ENCODE measurements around the gene NSFL1C.

Gene NSFL1C

DNA sequence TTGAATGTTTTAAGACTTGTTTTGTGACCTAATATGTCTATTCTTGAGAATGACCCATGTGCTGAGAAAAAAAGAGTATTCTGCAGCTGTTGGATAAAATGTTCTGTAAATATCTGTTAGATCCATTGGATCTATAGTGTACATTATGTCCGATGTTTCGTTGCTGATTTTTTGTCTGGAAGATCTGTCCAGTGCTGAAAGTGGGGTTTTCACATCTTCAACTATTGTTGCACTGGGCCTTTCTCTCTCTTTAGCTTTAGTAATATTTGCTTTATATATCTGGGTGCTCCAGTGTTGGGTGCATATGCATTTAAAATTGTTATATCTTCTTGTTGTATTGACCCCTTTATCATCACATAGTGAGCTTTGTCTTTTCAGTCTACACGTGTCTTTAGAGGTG is 30.3 kb upstream of the NSFL1C start:
- H3K36me3 ChIP-seq = no peaks in the 10 kb centered on the region
- no peak overlapping the region for H3K4me3 ChIP-seq
- TF ChIP-seq, protein P1, sequence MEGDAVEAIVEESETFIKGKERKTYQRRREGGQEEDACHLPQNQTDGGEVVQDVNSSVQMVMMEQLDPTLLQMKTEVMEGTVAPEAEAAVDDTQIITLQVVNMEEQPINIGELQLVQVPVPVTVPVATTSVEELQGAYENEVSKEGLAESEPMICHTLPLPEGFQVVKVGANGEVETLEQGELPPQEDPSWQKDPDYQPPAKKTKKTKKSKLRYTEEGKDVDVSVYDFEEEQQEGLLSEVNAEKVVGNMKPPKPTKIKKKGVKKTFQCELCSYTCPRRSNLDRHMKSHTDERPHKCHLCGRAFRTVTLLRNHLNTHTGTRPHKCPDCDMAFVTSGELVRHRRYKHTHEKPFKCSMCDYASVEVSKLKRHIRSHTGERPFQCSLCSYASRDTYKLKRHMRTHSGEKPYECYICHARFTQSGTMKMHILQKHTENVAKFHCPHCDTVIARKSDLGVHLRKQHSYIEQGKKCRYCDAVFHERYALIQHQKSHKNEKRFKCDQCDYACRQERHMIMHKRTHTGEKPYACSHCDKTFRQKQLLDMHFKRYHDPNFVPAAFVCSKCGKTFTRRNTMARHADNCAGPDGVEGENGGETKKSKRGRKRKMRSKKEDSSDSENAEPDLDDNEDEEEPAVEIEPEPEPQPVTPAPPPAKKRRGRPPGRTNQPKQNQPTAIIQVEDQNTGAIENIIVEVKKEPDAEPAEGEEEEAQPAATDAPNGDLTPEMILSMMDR (IDR thresholded peaks at IDR 0.05) = no peak
- no peak for DNase-seq
- H3K27me3 ChIP-seq = peaks cover 0 to 8% of the 10 kb centered on the region in 2 donors
- H3K27ac ChIP-seq = no peak overlapping the region
- H3K9me3 ChIP-seq = no peaks in the 10 kb centered on the region
- intact Hi-C loops (cut with DNase I; ENCODE audit: low total_unique reads) = no loop called here
- peaks cover 0 to 3% (median 0%) of the 10 kb centered on the region in 4 donors for H3K4me1 ChIP-seq

DNA sequence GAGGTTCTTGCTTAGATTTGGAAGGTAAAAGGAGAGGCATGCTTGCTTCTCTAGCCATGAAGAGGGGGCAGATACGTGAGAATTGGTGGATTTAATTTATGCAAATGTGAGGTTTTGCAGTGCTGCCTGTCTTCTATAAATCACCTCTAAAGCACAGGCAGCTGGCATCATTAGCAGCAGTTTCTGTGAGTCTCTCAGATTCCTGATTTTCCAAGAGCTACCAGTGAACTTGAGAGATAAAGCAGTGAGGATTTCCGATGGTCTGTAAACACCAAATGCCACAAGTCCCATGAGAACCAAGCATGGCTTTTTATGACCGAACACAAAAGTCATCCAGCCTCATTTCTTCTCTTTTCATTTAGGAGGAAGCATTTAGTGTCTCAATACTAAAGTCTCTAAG is 27.8 kb upstream of the NSFL1C start:
- Histone ChIP-seq H3K27ac (no peak overlapping the region), H3K4me1 (peaks cover 0 to 1% (median 0%) of the 10 kb centered on the region in 4 donors), H3K4me3 (no peak overlapping the region), H3K27me3 (peaks cover 0 to 4% of the 10 kb centered on the region in 2 donors), H3K36me3 (no peaks in the 10 kb centered on the region), H3K9me3 (no peaks in the 10 kb centered on the region)
- intact Hi-C loops (cut with DNase I; ENCODE audit: low total_unique reads) = no loop called here
- DNase-seq = no peak
- TF ChIP-seq, protein P1 (IDR thresholded peaks at IDR 0.05) = no peak

DNA sequence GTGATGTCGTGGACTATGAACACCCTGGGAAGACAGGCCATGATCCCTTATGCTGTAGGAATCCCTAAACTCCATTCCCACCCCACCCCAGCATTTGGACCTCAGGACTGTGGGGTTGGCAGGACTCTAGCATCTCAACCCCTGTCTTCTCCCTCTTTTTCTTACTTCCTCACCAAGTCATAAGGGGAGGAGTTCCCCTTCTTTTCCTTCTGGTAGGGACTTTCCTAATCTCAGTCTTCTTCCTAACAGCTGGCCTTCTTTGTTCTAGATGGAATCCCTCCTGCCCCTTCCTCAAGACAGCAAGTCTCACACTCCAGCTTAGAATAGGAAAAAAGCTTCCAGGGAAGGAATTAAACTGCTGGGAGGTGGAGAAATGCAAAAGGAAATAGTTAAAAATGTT is 26.9 kb upstream of the NSFL1C start:
- Histone ChIP-seq H3K27me3 (peaks cover 0 to 4% of the 10 kb centered on the region in 2 donors), H3K9me3 (no peaks in the 10 kb centered on the region), H3K27ac (no peak overlapping the region), H3K36me3 (no peaks in the 10 kb centered on the region), H3K4me1 (no peaks in the 10 kb centered on the region), H3K4me3 (no peak overlapping the region)
- intact Hi-C loops (cut with DNase I; ENCODE audit: low total_unique reads) = no loop called here
- no peak for DNase-seq
- TF ChIP-seq, protein P1 (IDR thresholded peaks at IDR 0.05) = no peak

DNA sequence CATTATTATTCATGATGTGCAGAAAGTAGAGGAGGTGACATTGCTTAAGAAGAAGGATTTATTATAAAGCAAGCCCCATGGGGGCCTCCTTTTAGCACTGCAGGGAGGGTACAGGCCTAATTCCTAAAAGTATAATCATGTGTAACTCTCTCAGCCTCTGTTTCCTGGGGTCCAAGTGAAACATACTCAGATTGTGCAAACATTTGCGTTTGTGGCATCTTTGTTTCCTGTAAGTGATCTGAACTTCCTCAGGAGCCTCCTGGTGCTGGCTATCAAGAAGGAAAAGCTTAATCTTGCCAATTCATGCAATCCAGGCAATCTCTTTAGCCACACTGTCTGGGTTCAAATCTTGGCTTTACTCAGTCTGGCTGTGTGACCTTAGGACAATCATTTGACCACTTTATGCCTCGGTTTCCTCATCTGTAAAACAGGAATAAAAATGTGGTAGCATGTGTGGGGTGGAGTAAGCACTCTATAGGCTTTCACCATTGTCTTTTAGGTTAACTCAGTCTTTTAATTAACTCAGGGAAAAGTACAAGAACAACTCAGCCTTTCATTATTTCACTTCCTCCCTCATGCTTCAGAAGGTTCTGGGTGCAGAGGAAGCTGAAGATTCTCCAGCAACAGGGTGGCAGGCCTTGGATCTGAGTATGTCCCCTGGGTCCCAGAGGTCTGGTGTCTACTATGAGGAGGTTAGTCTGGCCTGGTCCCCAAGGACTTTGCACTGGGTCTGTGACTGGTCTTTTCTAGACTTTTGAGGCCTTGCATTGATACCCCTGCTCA is 25.4 kb upstream of the NSFL1C start:
- Histone ChIP-seq H3K27me3 (peaks cover 0 to 4% of the 10 kb centered on the region in 2 donors), H3K36me3 (no peaks in the 10 kb centered on the region), H3K27ac (no peak overlapping the region), H3K4me3 (no peak overlapping the region), H3K9me3 (no peaks in the 10 kb centered on the region), H3K4me1 (no peaks in the 10 kb centered on the region)
- no peak for DNase-seq
- intact Hi-C loops (cut with DNase I; ENCODE audit: low total_unique reads) = no loop called here
- TF ChIP-seq, protein P1 (IDR thresholded peaks at IDR 0.05) = no peak

DNA sequence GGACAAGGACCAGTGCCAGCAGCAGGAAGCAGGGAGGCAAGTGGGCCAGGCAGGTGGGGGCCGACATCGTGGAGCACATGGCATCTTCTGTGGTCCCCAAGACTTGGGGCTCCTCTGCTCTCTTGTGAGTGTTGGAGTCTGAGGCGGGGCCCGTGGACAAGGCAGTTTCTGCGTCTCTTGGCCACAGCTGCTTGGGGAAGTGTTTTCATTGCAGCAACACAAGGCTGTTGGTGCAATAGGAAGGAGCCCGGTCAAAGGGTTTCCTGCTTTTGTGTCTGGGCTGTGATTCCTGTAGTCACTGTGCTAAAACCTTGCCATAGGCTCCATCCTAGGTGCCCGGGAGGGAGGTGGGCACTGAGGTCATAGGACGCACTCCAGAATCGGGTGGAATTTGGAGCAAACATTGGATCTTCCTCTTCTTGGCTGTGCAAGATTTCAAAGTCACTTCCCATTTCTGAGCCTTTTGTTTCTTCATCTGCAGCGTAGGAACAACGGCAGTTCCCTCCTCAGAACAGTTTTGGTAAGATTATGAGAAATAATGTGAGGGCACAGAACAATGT is 24.7 kb upstream of the NSFL1C start, which contains the start of gene SIRPB2:
Gene SIRPB2 (minus strand): TSS at position 140 of the 560 bp plus-strand sequence. CDS start 61 bp downstream, at position 79.
- intact Hi-C loops (cut with DNase I; ENCODE audit: low total_unique reads) = no loop called here
- Histone ChIP-seq H3K27me3 (peaks cover 0 to 4% of the 10 kb centered on the region in 2 donors), H3K4me1 (no peaks in the 10 kb centered on the region), H3K27ac (no peak within 1 kb of the TSS), H3K4me3 (peak within 1 kb of the TSS; percentile 28 to 32), H3K9me3 (no peaks in the 10 kb centered on the region), H3K36me3 (no peaks in the 10 kb centered on the region)
- peak; percentile 69 to 80 for DNase-seq
- TF ChIP-seq, protein P1 (IDR thresholded peaks at IDR 0.05) = no peak
